Measurements from ENCODE around the gene NOX5.

NOX5 gene

DNA sequence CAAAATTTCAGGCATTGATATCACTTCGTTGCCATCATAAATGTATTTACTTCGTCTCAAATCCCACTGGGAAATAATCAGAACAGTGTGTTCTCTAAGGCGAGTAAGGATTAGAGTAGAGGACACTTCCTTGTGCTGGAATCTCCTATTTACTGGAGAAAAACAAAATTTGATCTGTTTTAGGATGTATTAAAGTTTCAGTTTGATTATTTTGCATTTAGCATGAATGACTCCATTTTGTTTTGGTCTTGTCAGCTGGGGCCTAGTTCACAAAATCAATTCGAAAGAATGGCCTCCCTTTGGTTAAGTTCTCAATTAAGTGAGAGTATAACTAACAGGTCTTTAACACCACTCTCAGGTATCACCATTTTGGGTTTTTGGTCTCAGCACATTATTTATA lies 11.7 kb upstream of the NOX5 start:
- TF ChIP-seq, protein P1, sequence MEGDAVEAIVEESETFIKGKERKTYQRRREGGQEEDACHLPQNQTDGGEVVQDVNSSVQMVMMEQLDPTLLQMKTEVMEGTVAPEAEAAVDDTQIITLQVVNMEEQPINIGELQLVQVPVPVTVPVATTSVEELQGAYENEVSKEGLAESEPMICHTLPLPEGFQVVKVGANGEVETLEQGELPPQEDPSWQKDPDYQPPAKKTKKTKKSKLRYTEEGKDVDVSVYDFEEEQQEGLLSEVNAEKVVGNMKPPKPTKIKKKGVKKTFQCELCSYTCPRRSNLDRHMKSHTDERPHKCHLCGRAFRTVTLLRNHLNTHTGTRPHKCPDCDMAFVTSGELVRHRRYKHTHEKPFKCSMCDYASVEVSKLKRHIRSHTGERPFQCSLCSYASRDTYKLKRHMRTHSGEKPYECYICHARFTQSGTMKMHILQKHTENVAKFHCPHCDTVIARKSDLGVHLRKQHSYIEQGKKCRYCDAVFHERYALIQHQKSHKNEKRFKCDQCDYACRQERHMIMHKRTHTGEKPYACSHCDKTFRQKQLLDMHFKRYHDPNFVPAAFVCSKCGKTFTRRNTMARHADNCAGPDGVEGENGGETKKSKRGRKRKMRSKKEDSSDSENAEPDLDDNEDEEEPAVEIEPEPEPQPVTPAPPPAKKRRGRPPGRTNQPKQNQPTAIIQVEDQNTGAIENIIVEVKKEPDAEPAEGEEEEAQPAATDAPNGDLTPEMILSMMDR (IDR thresholded peaks at IDR 0.05; ENCODE audit: low read depth, low read length), result no peak
- in situ Hi-C loops (cut with HindIII; ENCODE audit: low sequenced_read_pairs), result no loop called here
- H3K4me3 ChIP-seq (ENCODE audit: low read depth, low read length), result no peak overlapping the region
- DNase-seq (ENCODE audit: low read depth, low spot score), result no peak

DNA sequence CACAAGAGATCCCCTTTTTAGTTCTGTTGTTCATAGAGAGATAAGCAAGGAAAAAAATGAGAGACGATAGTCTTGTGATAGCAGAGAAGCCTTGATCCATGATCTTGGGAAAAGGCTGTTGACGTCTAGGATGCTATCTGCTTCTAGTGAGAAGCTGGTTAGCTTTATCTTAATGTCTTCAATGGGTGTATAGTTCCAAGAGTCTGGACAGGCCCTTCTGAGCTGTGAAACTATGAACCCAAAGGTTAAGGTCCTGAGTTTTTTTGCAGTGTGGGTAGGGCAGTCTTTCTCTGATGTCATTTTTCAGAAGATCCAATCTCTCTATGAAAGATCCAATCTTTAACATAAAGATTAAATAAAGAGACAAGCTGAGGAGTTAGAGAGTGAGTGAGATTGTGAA lies 10.5 kb upstream of the NOX5 start:
- in situ Hi-C loops (cut with HindIII; ENCODE audit: low sequenced_read_pairs), result no loop called here
- no peak for DNase-seq (ENCODE audit: low read depth, low spot score)
- TF ChIP-seq, protein P1 (IDR thresholded peaks at IDR 0.05; ENCODE audit: low read depth, low read length), result no peak
- H3K4me3 ChIP-seq (ENCODE audit: low read depth, low read length), result no peak overlapping the region

DNA sequence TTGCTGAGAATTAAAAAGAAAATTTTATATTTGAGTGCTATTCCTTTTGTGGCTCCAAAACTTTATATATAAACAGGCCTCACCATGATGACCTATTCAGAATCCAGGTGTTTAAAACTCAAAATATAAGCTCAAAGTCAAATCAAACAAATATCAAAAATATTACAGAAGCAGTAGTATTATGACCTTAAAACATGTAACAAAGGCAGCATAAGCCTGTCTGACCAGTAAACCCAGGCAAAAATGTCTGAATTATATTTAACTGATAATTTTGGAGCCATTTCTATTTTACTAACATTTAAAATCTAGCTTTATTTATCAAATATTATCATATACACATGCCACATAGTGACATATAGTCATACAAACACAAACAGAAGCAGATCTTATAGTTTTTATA lies 6.4 kb upstream of the NOX5 start:
- TF ChIP-seq, protein P1 (IDR thresholded peaks at IDR 0.05; ENCODE audit: low read depth, low read length), result no peak
- no peak for DNase-seq (ENCODE audit: low read depth, low spot score)
- no peak overlapping the region for H3K4me3 ChIP-seq (ENCODE audit: low read depth, low read length)
- in situ Hi-C loops (cut with HindIII; ENCODE audit: low sequenced_read_pairs), result no loop called here

DNA sequence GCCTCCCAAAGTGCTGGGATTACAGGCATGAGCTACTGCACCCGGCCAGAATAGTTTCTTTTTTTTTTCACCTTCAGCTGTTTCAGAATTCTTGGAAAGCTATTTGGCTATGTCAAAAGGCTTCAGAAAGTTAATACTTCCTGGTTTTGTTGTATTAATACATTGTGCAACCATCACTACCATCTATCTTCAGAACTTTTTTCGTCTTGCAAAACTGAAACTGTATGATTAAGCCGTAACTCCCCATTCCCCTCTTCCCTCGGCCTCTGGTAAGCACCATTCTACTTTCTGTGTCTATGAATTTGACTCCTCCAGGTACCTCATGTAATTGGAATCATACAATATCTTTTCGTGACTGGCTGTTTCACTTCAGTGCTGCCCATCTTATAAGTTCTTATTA lies 5.2 kb upstream of the NOX5 start:
- TF ChIP-seq, protein P1 (IDR thresholded peaks at IDR 0.05; ENCODE audit: low read depth, low read length), result no peak

DNA sequence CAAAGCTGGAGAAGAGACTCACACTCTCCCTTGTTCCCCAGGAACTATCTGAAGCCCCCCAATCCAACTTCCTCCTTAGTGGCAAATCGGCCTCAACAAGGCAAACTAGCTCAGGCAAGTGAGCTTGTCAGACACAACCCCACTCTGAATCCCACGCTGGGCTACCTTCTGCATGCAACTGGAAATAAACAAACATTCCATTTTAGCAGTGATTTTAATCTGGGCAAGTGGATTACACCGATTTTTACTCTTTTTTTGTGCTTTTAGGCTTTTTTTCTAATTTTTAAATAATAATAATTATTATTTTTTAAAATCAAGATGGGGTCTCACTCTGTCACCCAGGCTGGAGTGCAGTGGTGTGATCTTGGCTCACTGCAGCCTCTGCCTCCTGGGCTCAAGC lies 2.9 kb upstream of the NOX5 start:
- TF ChIP-seq, protein P1 (IDR thresholded peaks at IDR 0.05; ENCODE audit: low read depth, low read length), result no peak
- H3K4me3 ChIP-seq (ENCODE audit: low read depth, low read length), result no peak overlapping the region
- in situ Hi-C loops (cut with HindIII; ENCODE audit: low sequenced_read_pairs), result no loop called here
- no peak for DNase-seq (ENCODE audit: low read depth, low spot score)

More for the DNA sequence above, 5.2 kb upstream of the NOX5 start:
- in situ Hi-C loops (cut with HindIII; ENCODE audit: low sequenced_read_pairs), result no loop called here
- no peak for DNase-seq (ENCODE audit: low read depth, low spot score)
- H3K4me3 ChIP-seq (ENCODE audit: low read depth, low read length), result no peak overlapping the region

DNA sequence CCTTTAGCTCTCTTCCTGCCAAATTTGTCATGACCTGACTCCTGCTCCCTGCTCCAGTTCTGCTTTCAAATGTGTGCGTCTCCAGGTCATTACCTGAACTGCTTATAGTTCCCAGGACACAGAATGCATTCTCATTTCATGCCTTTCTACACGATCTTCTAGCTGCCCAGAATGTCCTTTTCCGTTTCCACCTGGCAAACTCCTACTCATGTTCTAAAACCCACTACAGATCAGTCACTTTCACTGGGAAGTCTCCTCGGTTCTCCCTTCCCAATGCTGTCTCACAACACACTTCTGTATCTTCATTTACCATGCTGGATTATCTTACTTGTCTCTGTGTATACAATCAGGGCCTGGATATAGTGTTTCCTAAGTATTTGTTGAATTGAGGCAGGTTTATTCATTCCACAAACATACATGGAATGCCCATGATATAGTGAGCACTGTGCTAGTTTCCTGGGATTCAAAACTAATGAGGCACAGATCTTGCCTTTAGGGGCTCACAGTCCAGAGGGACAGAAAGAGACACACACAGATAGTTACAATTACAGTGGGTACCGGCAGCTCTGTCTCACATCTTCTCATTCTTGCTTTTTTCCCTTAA lies 1.6 kb upstream of the NOX5 start:
- no peak overlapping the region for H3K4me3 ChIP-seq (ENCODE audit: low read depth, low read length)
- TF ChIP-seq, protein P1 (IDR thresholded peaks at IDR 0.05; ENCODE audit: low read depth, low read length), result no peak

More for the DNA sequence above, 1.6 kb upstream of the NOX5 start:
- in situ Hi-C loops (cut with HindIII; ENCODE audit: low sequenced_read_pairs), result no loop called here
- DNase-seq (ENCODE audit: low read depth, low spot score), result no peak
